ENCODE data around the gene CSTF2T.

DNA sequence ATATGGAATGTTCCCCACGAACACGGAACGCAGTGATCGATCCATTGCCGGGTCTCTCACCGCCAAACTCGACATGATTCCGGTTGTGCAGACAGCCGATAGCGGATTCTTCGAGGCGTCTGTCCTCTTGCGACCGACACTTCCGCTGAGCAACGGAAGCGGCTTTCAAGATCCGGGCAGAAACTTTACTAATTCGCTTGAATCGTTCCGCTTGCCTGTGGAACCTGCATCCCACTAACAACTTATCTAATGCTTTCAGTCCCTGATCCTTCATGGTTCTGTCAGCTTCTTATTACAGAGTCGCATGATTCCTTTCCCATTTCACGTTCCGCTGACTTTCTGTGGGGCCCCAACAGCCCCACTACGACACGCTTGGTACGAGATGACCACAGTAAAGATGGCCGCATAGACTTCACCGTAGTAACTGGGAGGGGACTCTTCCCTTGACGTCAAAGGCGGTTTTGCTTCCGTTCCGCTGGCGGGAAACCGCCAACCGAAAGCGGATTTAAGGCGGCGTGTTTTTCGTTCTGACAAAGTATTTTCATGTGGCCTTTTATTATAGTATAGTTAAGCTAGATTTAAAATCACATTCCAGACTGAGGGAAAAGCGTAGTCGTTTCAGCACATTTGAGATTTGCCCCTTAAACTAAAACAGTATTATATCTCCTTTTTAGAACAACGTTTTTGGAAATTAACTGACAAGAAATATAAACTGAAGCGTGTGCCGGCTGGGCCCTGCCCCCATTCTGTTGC, at the start of gene CSTF2T:
- TF ChIP-seq, protein P1, sequence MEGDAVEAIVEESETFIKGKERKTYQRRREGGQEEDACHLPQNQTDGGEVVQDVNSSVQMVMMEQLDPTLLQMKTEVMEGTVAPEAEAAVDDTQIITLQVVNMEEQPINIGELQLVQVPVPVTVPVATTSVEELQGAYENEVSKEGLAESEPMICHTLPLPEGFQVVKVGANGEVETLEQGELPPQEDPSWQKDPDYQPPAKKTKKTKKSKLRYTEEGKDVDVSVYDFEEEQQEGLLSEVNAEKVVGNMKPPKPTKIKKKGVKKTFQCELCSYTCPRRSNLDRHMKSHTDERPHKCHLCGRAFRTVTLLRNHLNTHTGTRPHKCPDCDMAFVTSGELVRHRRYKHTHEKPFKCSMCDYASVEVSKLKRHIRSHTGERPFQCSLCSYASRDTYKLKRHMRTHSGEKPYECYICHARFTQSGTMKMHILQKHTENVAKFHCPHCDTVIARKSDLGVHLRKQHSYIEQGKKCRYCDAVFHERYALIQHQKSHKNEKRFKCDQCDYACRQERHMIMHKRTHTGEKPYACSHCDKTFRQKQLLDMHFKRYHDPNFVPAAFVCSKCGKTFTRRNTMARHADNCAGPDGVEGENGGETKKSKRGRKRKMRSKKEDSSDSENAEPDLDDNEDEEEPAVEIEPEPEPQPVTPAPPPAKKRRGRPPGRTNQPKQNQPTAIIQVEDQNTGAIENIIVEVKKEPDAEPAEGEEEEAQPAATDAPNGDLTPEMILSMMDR (IDR thresholded peaks at IDR 0.05; ENCODE audit: insufficient read depth, low read length, poor library complexity, severe bottlenecking), result no peak
- no peak for TF ChIP-seq EZH2phosphoT487 (conservative IDR thresholded peaks at IDR 0.05; ENCODE audit: low read length)
